Activated CD4-positive, CD25-positive, alpha-beta regulatory T cell (primary cell): ENCODE results near the gene LRRC57.

Experiments
- DNase-seq, 4 experiments: peaks; one replicate each; lab custom pipeline; 2025; lab: John Stamatoyannopoulos, UW

LRRC57 gene

GRCh38 chr15:42491539-42492225 lies 56.9 kb downstream of the LRRC57 start:
- no peak for DNase-seq

- DNase-seq = peak; percentile 57 to 76 (median 73)
Observed at GRCh38 chr15:42490671-42491538, 57.7 kb downstream of the LRRC57 start, which contains the start of gene ZNF106. Gene ZNF106 (minus strand): TSS chr15:42491141. CDS start chr15:42472289, 18,852 bp downstream.

GRCh38 chr15:42490291-42490670 lies 58.3 kb downstream of the LRRC57 start:
- no peak for DNase-seq
